IMR-90 (cell line): Measurements from ENCODE around the gene AGAP6. TPM values are rescaled to one million over a fixed set of nuclear protein-coding genes. Genes with fewer than 3 reads are reported as not detected.
"Not testable (repeated sequence)": the region's sequence is repeated elsewhere in the genome, so short reads cannot be mapped to it uniquely, and the experiment has no call there.

Source experiments
- ATAC-seq: fragments of 200-7000 bp; cut with Tn5 transposase; 2 replicates; pipeline ENCODE4 v1.9.1; 2020; ENCODE audit warnings: low read depth, mild to moderate bottlenecking, moderate library complexity
- Bru-seq: library from RNA; stranded (reverse); fragments of 400-500 nt; gene quantifications from one replicate; lab custom pipeline; 2021; lab: Mats Ljungman, UMichigan
- BruChase-seq, 2 experiments: library from RNA; stranded (reverse); fragments of 400-500 nt; gene quantifications; one replicate each; lab custom pipeline; 2021; lab: Mats Ljungman, UMichigan
- BruUV-seq: library from RNA; stranded (reverse); fragments of 400-500 nt; replicated peaks from 2 replicates; lab custom pipeline; 2021; lab: Mats Ljungman, UMichigan
- CTCF ChIA-PET: fragments of 300-600 bp; formaldehyde crosslinking; extraction: SDS; loops from one replicate; lab custom pipeline; 2021; ENCODE audit warnings: antibody characterized with exemption; lab: Yijun Ruan, JAX
- POLR2A ChIA-PET: fragments of 300-600 bp; sonication (Branson Sonifier 250); formaldehyde crosslinking; loops from one replicate; lab custom pipeline; 2022; ENCODE audit warnings: antibody characterized with exemption; ENCODE audit not compliant: unreplicated experiment; lab: Charles Lee
- DNase-seq: peaks from one replicate; pipeline ENCODE4 v3.0.0; 2013
- H2AFZ ChIP-seq: replicated peaks from 2 replicates; pipeline ENCODE3; 2013; ENCODE audit warnings: low read length, mild to moderate bottlenecking; ENCODE audit not compliant: poor library complexity
- H2AK5ac ChIP-seq: 2 replicates; pipeline ENCODE4 v1.6.1; 2013; ENCODE audit warnings: low read depth, low read length, inconsistent platforms
- H2AK9ac ChIP-seq: replicated peaks from 2 replicates; pipeline ENCODE3; 2013; ENCODE audit warnings: mild to moderate bottlenecking, low read depth, low read length, moderate library complexity; ENCODE audit not compliant: poor library complexity
- H2BK120ac ChIP-seq: 2 replicates; pipeline ENCODE4 v1.6.1; 2013; ENCODE audit warnings: low read depth, low read length, inconsistent platforms
- H2BK15ac ChIP-seq: 3 replicates; pipeline ENCODE4 v1.6.1; 2013; ENCODE audit warnings: low read depth, low read length, inconsistent platforms
- H2BK20ac ChIP-seq: 2 replicates; pipeline ENCODE4 v1.6.1; 2013; ENCODE audit warnings: low read depth, mild to moderate bottlenecking, inconsistent platforms, low read length, moderate library complexity
- H2BK5ac ChIP-seq: 2 replicates; pipeline ENCODE4 v1.6.1; 2013; ENCODE audit warnings: mild to moderate bottlenecking, low read depth, low read length, inconsistent platforms; ENCODE audit not compliant: poor library complexity, severe bottlenecking
- H3K14ac ChIP-seq: replicated peaks from 2 replicates; pipeline ENCODE4 v1.6.1; 2013; ENCODE audit warnings: low read depth, low read length, inconsistent platforms
- H3K18ac ChIP-seq: 2 replicates; pipeline ENCODE4 v1.6.1; 2013; ENCODE audit warnings: low read depth, low read length, control low read depth
- H3K23ac ChIP-seq: 2 replicates; pipeline ENCODE4 v1.6.1; 2013; ENCODE audit warnings: low read depth, low read length, inconsistent platforms
- H3K27ac ChIP-seq: 2 replicates; pipeline ENCODE4 v1.5.1; 2013; ENCODE audit warnings: mild to moderate bottlenecking, control low read depth, low read length; ENCODE audit not compliant: insufficient read depth
- H3K27me3 ChIP-seq: 2 replicates; pipeline ENCODE4 v1.6.1; 2013; ENCODE audit warnings: low read length; ENCODE audit not compliant: control insufficient read depth, insufficient read depth
- H3K36me3 ChIP-seq: 2 replicates; pipeline ENCODE4 v1.6.1; 2013; ENCODE audit warnings: low read length, mixed read lengths; ENCODE audit not compliant: control insufficient read depth, insufficient read depth
- H3K4ac ChIP-seq: 2 replicates; pipeline ENCODE4 v1.6.1; 2013; ENCODE audit warnings: low read depth, low read length, inconsistent platforms
- H3K4me1 ChIP-seq: 2 replicates; pipeline ENCODE4 v1.6.1; 2013; ENCODE audit warnings: low read length, mixed read lengths; ENCODE audit not compliant: control insufficient read depth, insufficient read depth
- H3K4me2 ChIP-seq: 2 replicates; pipeline ENCODE4 v1.6.1; 2013; ENCODE audit warnings: low read depth, mild to moderate bottlenecking, control low read depth, low read length, moderate library complexity
- H3K4me3 ChIP-seq: 2 replicates; pipeline ENCODE4 v1.5.1; 2013; ENCODE audit warnings: low read depth, mild to moderate bottlenecking, control low read depth, low read length, moderate library complexity; ENCODE audit not compliant: insufficient read depth
- H3K56ac ChIP-seq: 2 replicates; pipeline ENCODE4 v1.6.1; 2013; ENCODE audit warnings: low read length, inconsistent platforms; ENCODE audit not compliant: insufficient read depth; ENCODE audit errors: extremely low read depth
- H3K79me1 ChIP-seq, 2 experiments: 2 replicates each; pipeline ENCODE4 v1.6.1; 2013; ENCODE audit warnings: low read length in 2 of 2, inconsistent platforms in 1 of 2, low read depth in 1 of 2
- H3K9ac ChIP-seq: 2 replicates; pipeline ENCODE4 v1.6.1; 2013; ENCODE audit warnings: low read depth, low read length, control low read depth
- H3K9me1 ChIP-seq: 2 replicates; pipeline ENCODE4 v1.6.1; 2013; ENCODE audit warnings: low read length, inconsistent platforms; ENCODE audit not compliant: insufficient read depth
- H3K9me3 ChIP-seq: 2 replicates; pipeline ENCODE4 v1.6.1; 2013; ENCODE audit warnings: low read length; ENCODE audit not compliant: control insufficient read depth, insufficient read depth
- H4K20me1 ChIP-seq: 2 replicates; pipeline ENCODE4 v1.6.1; 2013; ENCODE audit warnings: low read length, inconsistent platforms; ENCODE audit not compliant: insufficient read depth
- H4K5ac ChIP-seq: 2 replicates; pipeline ENCODE4 v1.6.1; 2013; ENCODE audit warnings: mild to moderate bottlenecking, low read depth, low read length, control low read depth
- H4K8ac ChIP-seq, 2 experiments: 2 replicates each; pipeline ENCODE4 v1.6.1; 2013; ENCODE audit warnings: low read depth in 2 of 2, low read length in 2 of 2, control low read depth in 1 of 2, inconsistent platforms in 1 of 2
- H4K91ac ChIP-seq: 2 replicates; pipeline ENCODE4 v1.6.1; 2013; ENCODE audit warnings: low read depth, low read length, inconsistent platforms; ENCODE audit not compliant: insufficient read depth
- WGBS, 2 experiments: methylation state at CpG; one replicate each; pipeline versions ENCODE4 v1.1.5 to v1.1.7; 2013; ENCODE audit warnings: missing lambda C conversion rate in 2 of 2; ENCODE audit not compliant: insufficient read length in 1 of 2; ENCODE audit errors: extremely low coverage in 2 of 2; 5-methylcytosine and 5-hydroxymethylcytosine counted together
- dilution Hi-C: fragments of 300-500 bp; cut with HindIII; formaldehyde crosslinking; loops from one replicate; pipeline ENCODE4 v1.14.3; 2018; ENCODE audit warnings: low sequenced_read_pairs; ENCODE audit not compliant: unreplicated experiment
- in situ Hi-C: fragments of 300-500 bp; cut with MboI; formaldehyde crosslinking; loops from 3 replicates; pipeline ENCODE4 v1.14.3; 2019; ENCODE audit warnings: low sequenced_read_pairs, inconsistent platforms, mixed read lengths
- intact Hi-C: fragments of 100-400 bp; cut with micrococcal nuclease; formaldehyde crosslinking; loops from 2 replicates; pipeline ENCODE4 v1.10.0; 2022
- long read RNA-seq: library from polyadenylated mRNA; unstranded; transcript quantifications from one replicate; pipeline ENCODE4 v2.0.0, GENCODE V29; 2021; ENCODE audit not compliant: unreplicated experiment
- polyA plus RNA-seq, 3 experiments: library from polyadenylated mRNA; depleted of rRNA; stranded (reverse); fragments of >200 nt; gene quantifications; 2 replicates each; pipeline ENCODE4 v1.2.3, GENCODE V29; 2012; ENCODE audit warnings: low replicate concordance in 1 of 3
- total RNA-seq: library from RNA; depleted of rRNA; stranded (reverse); fragments of >200 nt; gene quantifications from 2 replicates; pipeline ENCODE4 v1.2.3, GENCODE V29; 2012; rRNA removed

AGAP6 gene
- total RNA-seq (1.9 and 2.3 TPM in 2 replicates), polyA plus RNA-seq (2012; rRNA removed) (12.9 and 13.6 TPM in 2 replicates), Bru-seq, nascent RNA (percentile 88 among the genes with signal in this experiment), BruChase-seq, experiment 1, labeled RNA remaining after a 6-hour chase (percentile 94 among the genes with signal in this experiment), BruChase-seq, experiment 2, labeled RNA remaining after a 2-hour chase (percentile 95 among the genes with signal in this experiment)
- polyA plus RNA-seq (2012; cell fraction: cytosol; rRNA removed) = 3.8 and 3.9 TPM in 2 replicates
- polyA plus RNA-seq (2012; cell fraction: nucleus; rRNA removed; ENCODE audit: low replicate concordance) = 111 and 126 TPM in 2 replicates
- long read RNA-seq, partial matches to known transcripts = 5 of 6 reads
- long read RNA-seq, other reads (novel, unspliced or antisense) = 1 of 6 reads

DNA sequence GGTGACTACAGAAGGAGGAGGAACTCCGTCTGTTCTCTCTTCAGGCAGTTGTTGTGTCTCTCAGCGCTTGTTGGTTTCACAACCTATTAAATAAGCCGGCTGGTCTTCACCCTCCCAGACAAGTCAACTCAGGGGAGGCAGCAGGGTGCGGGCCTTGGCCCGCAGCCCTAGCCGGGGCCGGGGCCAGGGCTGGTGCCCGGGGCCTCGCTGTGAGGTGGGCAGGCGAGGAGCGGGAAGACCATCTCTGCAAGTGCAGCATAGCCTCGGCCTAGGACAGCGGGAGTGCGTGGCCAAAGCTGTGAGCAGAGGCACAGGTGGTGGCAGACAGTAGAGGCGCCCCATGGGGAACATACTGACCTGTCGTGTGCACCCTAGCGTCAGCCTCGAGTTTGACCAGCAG is at the start of gene AGAP6:
AGAP6 (plus strand) TSS at position 31 of the 400 bp plus-strand sequence; CDS start at position 341, 310 bp downstream.
- H3K14ac ChIP-seq, H2AK5ac ChIP-seq, H3K4me1 ChIP-seq, ATAC-seq, H2BK5ac ChIP-seq, H3K79me1 ChIP-seq, H4K5ac ChIP-seq, H3K9ac ChIP-seq, H3K4me2 ChIP-seq, H3K27me3 ChIP-seq, H3K56ac ChIP-seq, H2AK9ac ChIP-seq, H4K91ac ChIP-seq, H3K9me1 ChIP-seq, in situ Hi-C loops, DNase-seq, H2BK20ac ChIP-seq, H3K4me3 ChIP-seq, H3K27ac ChIP-seq, intact Hi-C loops, H4K8ac ChIP-seq, BruUV-seq, H2AFZ ChIP-seq, H4K20me1 ChIP-seq, H3K36me3 ChIP-seq, H3K23ac ChIP-seq, dilution Hi-C loops, H3K9me3 ChIP-seq, H2BK15ac ChIP-seq, H2BK120ac ChIP-seq, CTCF ChIA-PET, POLR2A ChIA-PET, H3K4ac ChIP-seq, H3K18ac ChIP-seq: not testable (repeated sequence)
- no CpG with 5 or more reads among the region's 18 CpGs for WGBS, 2 experiments
